NCI-H1436 (cell line): ENCODE measurements around the gene CLEC3B.
A peak's percentile ranks its signal among the peaks of the same experiment; 100 is the strongest.
"Not testable (repeated sequence)": the region's sequence is repeated elsewhere in the genome, so short reads cannot be mapped to it uniquely, and the experiment has no call there.

Source experiments
- DNase-seq: peaks from one replicate; lab custom pipeline; 2025; lab: John Stamatoyannopoulos, UW

Gene CLEC3B, protein sequence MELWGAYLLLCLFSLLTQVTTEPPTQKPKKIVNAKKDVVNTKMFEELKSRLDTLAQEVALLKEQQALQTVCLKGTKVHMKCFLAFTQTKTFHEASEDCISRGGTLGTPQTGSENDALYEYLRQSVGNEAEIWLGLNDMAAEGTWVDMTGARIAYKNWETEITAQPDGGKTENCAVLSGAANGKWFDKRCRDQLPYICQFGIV

GRCh38 chr3:45026038-45026437 is at the start of gene CLEC3B:
Gene CLEC3B (plus strand): TSS chr3:45026303. CDS start chr3:45026363, 60 bp downstream.
- no peak for DNase-seq

GRCh38 chr3:44981220-44981619 is 44.9 kb upstream of the CLEC3B start:
- no peak for DNase-seq

DNA sequence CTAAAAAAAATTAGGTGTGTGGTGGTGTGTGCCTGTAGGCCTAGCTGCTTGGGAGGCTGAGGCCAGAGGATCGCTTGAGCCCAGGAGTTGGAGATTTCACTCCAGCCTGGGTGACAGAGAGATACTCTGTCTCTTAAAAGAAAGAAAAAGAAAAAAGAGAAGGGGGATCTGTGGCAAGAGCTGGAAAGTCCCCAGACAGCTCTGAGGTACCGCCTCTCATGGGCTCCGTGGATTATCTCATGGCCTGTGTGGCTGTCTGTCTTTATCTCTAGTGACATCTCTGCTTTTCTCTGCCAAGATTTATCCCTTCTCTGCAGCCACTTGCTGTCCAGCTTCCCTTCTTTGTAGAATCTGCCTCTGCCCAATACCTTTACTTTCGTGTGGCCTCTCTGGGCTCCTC is 44.4 kb upstream of the CLEC3B start:
- no peak for DNase-seq

- no peak for DNase-seq
These were observed 43.3 kb upstream of the CLEC3B start for GRCh38 chr3:44982817-44983216.

GRCh38 chr3:44983484-44983941 is 42.6 kb upstream of the CLEC3B start:
- no peak for DNase-seq

DNA sequence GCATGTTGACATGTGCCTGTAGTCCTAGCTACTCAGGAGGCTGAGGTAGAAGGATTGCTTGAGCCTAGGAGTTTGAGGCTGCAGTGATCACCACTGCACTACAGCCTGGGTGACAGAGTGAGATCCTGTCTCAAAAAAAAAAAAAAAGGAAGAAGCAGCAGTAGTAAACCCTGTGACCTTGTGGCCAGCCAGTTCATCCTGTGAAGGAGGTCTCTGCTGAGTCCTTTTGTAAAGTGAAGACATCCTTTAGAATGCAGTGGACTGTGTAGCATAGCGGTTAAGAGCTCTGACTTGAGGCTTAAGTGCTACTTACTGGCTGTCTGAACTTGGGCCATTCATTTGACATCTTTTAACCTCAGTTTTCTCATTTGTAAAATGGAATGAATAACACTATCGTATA is 41.8 kb upstream of the CLEC3B start:
- no peak for DNase-seq

DNA sequence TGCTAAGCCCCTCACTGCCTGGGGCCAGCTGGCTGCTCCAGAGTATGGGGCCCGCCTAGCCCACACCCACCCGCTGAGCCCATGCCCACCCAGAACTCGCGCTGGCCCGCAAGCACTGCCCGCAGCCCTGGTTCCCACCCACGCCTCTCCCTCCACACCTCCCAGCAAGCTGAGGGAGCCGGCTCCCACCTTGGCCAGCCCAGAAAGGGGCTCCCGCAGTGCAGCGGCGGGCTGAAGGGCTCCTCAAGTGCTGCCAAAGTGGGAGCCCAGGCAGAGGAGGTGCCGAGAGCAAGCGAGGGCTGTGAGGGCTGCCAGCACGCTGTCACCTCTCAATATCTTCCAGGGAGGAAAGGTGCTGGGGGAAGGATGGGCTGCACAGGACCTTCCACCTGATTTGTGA is 39.8 kb upstream of the CLEC3B start:
- DNase-seq = not testable (repeated sequence)

- DNase-seq = no peak
These were observed 38.8 kb upstream of the CLEC3B start for GRCh38 chr3:44987332-44987731.

GRCh38 chr3:44988073-44988472 is 38.0 kb upstream of the CLEC3B start:
- no peak for DNase-seq

DNA sequence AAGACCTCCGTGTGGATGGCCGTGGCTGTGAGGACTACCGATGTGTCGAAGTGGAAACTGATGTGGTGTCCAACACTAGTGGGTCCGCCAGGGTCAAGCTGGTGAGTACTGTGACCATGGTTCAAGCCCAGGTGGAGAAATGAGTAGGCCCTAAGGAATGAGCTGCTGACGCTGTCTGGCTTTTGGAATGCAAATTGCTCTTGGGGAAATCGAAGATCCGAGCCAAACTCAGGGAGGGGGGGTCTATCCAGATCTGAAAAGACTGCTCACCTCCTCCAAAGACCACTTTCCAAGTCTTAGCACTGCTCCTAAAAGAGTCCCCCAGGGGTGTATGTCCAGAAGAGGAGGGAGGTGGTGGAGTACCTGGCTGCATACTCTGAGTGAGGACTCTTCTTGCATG is 37.0 kb upstream of the CLEC3B start:
- DNase-seq = no peak

- no peak for DNase-seq
These were observed 36.3 kb upstream of the CLEC3B start for GRCh38 chr3:44989636-44990373.

DNA sequence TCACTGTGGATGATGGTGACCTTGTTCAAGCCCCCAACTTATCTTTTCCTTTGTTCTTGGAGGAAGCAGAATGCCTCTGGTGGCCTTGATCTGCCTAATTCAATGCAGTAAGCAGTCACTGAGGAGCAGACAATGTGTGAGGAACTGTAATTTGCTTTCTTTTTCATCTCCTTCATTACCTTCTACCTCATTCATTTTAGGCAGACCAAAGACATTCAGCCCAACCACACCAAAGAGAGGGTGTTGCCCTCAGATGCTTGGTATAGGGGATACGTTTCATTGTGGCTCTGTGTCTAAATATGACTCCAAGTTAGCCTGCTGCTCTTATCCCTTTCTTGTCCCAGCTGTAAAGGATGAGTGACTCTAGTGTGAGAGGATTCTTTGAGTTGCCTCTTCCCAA is 34.8 kb upstream of the CLEC3B start:
- no peak for DNase-seq

DNA sequence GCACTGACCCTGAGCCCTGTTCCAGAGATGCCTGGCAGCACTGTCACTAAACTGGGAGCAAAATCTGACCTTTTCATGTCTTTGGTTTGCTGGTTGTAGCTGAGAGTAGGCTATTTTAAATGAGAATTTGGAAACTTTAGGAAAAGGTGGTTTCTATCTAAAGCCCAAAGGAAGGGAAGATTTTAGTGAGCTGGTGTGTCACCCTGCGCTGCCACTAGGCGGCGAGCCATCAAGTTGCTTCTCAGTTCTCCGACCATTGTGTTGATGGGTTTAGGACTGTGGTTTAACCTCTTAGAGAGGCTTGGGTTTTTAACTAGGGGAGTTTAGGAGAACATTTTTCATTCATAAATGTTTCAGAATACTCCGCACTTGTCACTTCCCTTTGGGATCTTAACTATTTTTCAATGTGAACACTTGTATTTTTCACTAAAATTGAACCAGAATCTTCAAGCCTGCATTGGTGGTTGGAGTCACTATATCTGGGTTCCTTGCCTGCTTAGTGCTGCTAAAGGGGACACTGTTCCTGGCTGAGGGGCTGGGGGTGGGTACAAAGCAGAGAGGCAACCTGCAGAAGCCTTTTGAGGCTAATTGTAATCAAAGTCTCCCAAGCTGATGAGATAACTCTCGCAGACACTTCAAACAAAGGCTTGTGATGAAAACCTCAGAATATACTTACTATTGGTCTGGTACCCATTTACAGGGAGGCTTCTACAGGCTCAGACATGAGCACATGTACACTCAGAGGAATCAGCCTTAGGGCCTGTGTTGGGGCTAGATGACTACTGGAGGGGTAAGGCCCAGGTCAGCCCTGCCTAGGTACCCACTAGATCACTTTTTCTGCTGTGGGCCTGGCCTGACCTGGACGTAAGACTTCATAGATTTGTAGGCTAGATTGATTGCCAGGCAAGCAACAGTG is 33.3 kb upstream of the CLEC3B start:
- no peak for DNase-seq

DNA sequence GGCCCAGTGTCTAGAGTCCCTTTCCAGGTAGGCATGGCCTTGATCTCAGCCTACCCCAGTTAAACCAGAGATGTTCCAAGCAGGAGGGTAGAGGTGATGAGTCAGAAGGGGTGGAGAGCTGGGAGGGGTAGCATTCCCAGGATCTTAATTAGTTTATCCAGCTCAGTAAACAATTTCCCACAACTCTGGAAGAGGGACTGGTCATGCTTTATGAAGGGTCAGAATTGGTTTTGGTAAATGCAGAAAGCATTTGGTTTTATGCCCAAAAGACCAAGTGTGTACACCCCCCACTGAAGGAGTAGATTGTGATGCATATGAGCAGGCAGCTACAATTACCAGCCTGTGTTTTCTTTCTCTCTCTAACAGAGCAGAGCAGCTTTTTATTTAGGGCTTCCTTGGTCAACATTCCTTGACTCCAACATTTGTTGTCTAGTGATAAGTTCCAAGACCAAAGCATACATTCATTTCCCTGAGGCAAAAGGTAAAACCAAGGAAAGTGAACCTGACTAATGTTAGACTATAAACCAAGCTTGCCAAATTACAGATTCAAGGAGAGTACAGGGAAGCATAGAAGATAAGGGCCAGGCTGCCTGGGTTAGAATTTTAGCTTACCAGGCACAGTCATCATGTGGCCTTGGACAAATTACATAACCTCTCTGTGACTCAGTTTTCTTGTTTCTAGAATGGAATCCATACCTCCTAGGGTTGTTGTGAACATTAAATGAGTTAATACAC is 32.5 kb upstream of the CLEC3B start:
- DNase-seq = no peak

DNA sequence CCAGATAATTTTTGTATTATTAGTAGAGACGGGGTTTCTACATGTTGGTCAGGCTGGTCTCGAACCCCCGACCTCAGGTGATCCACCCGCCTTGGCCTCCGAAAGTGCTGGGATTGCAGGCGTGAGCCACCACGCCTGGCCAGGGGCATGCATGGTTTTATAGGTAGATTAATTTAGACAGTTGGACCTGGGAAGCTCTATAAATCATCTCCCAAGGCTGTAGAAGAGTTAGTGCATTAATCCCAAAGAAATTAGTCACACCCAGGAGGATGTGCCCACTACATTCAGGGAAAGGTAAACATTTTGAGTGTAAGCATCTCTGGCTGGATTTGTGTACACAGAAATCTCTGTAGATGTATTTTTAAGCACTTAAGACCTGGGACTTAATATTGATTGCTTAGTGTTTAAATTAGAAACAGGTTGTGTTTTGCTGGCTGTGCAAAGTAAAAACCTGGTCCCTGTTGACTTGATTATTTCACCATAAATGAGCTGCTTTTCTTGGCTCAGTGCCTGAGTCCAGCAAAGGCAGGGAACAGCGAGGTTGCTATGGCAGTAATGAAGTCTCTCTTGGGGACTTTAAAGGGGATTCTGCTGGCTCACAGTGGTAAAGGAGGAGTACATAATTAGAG is 30.8 kb upstream of the CLEC3B start:
- DNase-seq = peak; percentile 59

DNA sequence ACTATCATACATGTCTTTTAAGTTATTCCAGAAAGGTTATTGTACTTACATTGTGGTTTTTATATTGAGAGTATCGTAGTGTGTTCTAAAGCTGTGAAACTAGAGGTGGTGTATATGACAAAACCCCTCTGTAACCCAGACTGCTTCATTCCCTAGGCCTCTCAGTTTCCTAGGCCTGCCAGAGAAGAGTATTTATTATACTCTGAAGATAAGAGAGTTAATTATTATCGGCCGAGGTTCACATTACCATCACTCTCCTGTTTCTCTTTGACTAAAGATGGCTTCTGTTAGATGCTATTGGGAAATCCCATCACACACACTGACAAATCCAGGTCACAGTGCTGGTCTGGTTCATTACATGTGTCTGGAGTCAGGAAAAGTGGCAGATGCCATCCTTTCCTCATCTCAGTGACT is 29.5 kb upstream of the CLEC3B start:
- no peak for DNase-seq

DNA sequence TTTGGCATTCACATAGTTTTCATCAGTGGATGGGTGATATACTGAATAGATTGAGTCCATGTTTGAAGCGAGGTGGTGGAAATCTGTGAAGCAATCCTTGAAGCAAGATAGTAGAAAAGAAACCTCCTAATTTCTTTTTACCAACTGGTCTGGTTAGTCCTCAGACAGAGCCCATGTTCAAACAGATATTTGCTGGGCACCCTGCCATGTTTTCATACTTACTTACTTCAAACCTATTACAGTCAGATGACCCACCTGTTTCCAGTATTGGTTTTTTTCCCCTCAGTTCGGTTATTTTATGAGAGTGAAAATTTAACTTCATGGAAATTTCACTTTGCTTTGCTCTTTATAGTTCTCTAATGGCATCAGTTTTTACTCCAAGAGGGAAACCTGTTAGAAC is 26.3 kb upstream of the CLEC3B start:
- DNase-seq = no peak

GRCh38 chr3:45000823-45001222 is 25.3 kb upstream of the CLEC3B start:
- no peak for DNase-seq

- no peak for DNase-seq
These were observed 24.4 kb upstream of the CLEC3B start for GRCh38 chr3:45001738-45002137.

- DNase-seq = no peak
These were observed 23.9 kb upstream of the CLEC3B start for GRCh38 chr3:45002139-45002660.

DNA sequence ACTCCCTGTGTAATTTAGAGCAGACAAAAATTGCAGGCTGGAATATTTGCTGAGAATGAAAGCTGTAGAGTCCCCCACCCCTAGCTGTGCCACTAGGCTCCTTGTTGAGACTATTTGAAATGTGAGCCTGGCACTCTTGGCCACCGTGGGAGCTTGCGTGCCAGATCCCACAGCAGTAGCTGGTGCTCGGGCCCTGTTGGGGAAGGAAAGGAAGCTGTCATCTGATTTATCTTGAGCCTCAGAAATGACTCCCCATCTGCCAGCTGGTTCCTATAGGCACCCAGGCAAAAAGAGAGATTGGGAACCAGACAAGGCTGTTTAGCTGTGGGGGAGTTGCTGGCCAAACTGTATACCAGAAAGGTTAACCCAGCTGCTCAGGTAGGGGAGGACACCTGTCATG is 23.4 kb upstream of the CLEC3B start:
- DNase-seq = no peak
